ENCODE data around the gene DGCR6.
A peak's percentile ranks its signal among the peaks of the same experiment; 100 is the strongest.
"Not testable (repeated sequence)": the region's sequence is repeated elsewhere in the genome, so short reads cannot be mapped to it uniquely, and the experiment has no call there.

DNA sequence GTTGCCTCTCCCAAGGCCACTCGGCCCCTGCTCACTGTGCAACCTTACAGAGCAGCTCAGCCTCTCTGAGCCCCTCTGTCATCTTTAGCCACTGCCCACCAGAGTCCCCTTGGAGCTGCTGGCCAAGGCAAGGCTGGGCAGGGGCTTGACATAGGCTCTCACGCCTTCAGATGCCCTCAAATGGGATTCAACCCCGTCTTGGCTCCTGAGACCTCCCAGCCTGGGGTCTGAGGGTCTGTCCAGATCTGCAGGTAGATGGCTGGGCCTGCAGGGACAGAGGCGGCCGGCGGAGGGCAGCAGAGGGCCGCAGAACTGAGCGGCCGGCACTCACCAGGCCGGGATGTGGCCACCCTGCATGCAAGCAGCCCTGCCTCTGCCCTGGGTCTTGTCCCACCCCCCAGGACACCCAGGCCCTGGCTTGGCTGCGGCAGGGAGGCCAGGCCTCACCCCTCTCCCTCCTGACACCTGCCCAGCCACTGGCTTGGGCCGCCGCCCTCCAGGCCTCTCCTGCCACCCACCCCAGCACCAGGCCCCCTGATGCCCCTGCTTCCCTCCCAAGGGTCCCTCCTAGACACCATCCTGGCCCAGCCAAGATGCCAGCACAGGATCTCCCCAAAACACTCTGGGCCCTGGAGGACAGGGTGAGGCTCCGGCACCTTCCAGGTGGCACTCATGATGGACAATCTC lies 48.3 kb downstream of the DGCR6 start:
- TF ChIP-seq, protein P1, sequence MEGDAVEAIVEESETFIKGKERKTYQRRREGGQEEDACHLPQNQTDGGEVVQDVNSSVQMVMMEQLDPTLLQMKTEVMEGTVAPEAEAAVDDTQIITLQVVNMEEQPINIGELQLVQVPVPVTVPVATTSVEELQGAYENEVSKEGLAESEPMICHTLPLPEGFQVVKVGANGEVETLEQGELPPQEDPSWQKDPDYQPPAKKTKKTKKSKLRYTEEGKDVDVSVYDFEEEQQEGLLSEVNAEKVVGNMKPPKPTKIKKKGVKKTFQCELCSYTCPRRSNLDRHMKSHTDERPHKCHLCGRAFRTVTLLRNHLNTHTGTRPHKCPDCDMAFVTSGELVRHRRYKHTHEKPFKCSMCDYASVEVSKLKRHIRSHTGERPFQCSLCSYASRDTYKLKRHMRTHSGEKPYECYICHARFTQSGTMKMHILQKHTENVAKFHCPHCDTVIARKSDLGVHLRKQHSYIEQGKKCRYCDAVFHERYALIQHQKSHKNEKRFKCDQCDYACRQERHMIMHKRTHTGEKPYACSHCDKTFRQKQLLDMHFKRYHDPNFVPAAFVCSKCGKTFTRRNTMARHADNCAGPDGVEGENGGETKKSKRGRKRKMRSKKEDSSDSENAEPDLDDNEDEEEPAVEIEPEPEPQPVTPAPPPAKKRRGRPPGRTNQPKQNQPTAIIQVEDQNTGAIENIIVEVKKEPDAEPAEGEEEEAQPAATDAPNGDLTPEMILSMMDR (IDR thresholded peaks at IDR 0.05): peak; percentile 65 to 93 (median 80)
- not testable (repeated sequence) for TF ChIP-seq POLR2A (IDR thresholded peaks at IDR 0.05)
